Parathyroid adenoma (tissue), 2 donors: Measurements from ENCODE around the gene TPCN1.

Experiments used
- H2AFZ ChIP-seq: fragments of 300-600 bp; sonication (generic); one replicate; pipeline ENCODE4 v1.7.0; 2017; ENCODE audit warnings: antibody characterized with exemption, mild to moderate bottlenecking
- H3K27ac ChIP-seq: fragments of 300-600 bp; sonication (generic); one replicate; pipeline ENCODE4 v1.7.0; 2017
- H3K27me3 ChIP-seq: fragments of 300-600 bp; sonication (generic); one replicate; pipeline ENCODE4 v1.7.0; 2017; ENCODE audit warnings: low read length; ENCODE audit not compliant: control insufficient read depth, insufficient read depth
- H3K36me3 ChIP-seq: fragments of 300-600 bp; sonication (generic); one replicate; pipeline ENCODE4 v1.7.0; 2017; ENCODE audit warnings: low read length; ENCODE audit not compliant: control insufficient read depth, insufficient read depth
- H3K4me1 ChIP-seq: fragments of 300-600 bp; sonication (generic); one replicate; pipeline ENCODE4 v1.7.0; 2017; ENCODE audit warnings: control low read depth
- H3K4me2 ChIP-seq: fragments of 300-600 bp; sonication (generic); one replicate; pipeline ENCODE4 v1.7.0; 2017; ENCODE audit warnings: low read length
- H3K4me3 ChIP-seq: fragments of 300-600 bp; sonication (generic); one replicate; pipeline ENCODE4 v1.7.0; 2017; ENCODE audit warnings: low read depth, low read length
- H3K79me2 ChIP-seq: fragments of 300-600 bp; sonication (generic); one replicate; pipeline ENCODE4 v1.7.0; 2017; ENCODE audit warnings: control low read depth
- H3K9ac ChIP-seq: fragments of 300-600 bp; sonication (generic); one replicate; pipeline ENCODE4 v1.7.0; 2017; ENCODE audit warnings: mild to moderate bottlenecking
- H3K9me3 ChIP-seq: fragments of 300-600 bp; sonication (generic); one replicate; pipeline ENCODE4 v1.7.0; 2017; ENCODE audit warnings: low read length; ENCODE audit not compliant: control insufficient read depth
- CTCF ChIP-seq: fragments of 300-600 bp; sonication (generic); IDR thresholded peaks from one replicate; pipeline ENCODE4 v1.7.0; 2017; ENCODE audit warnings: antibody characterized with exemption, mild to moderate bottlenecking
- donor health status: primary hyperparathyroidism.

TPCN1 gene

GRCh38 chr12:113183030-113183589 lies 38.2 kb upstream of the TPCN1 start:
- TF ChIP-seq CTCF, result no peak
- Histone ChIP-seq H3K4me2 (no peak overlapping the region), H3K9ac (no peak overlapping the region), H3K36me3 (no peaks in the 10 kb centered on the region), H3K27me3 (no peaks in the 10 kb centered on the region), H3K4me3 (no peak overlapping the region), H3K4me1 (peaks cover 13% of the 10 kb centered on the region), H3K9me3 (no peaks in the 10 kb centered on the region), H3K79me2 (peaks cover 14% of the 10 kb centered on the region), H3K27ac (no peak overlapping the region), H2AFZ (no peak overlapping the region)

- Histone ChIP-seq H3K27ac (peak overlapping the region; percentile 95), H3K9ac (no peak overlapping the region), H3K9me3 (no peaks in the 10 kb centered on the region), H3K4me1 (peaks cover 13% of the 10 kb centered on the region), H3K36me3 (no peaks in the 10 kb centered on the region), H3K4me3 (peak overlapping the region; percentile 99), H3K4me2 (peak overlapping the region; percentile 86), H3K27me3 (no peaks in the 10 kb centered on the region), H2AFZ (peak overlapping the region; percentile 100), H3K79me2 (peaks cover 14% of the 10 kb centered on the region)
- no peak for TF ChIP-seq CTCF
Observed at GRCh38 chr12:113184098-113184899, 37.0 kb upstream of the TPCN1 start.

- Histone ChIP-seq H3K79me2 (peaks cover 14% of the 10 kb centered on the region), H3K27ac (peak overlapping the region; percentile 95), H2AFZ (peak overlapping the region; percentile 100), H3K27me3 (no peaks in the 10 kb centered on the region), H3K4me1 (peaks cover 13% of the 10 kb centered on the region), H3K9me3 (no peaks in the 10 kb centered on the region), H3K9ac (peak overlapping the region; percentile 98), H3K4me3 (peak overlapping the region; percentile 99), H3K36me3 (no peaks in the 10 kb centered on the region), H3K4me2 (peak overlapping the region; percentile 86)
- no peak for TF ChIP-seq CTCF
Observed at GRCh38 chr12:113184900-113185179, 36.4 kb upstream of the TPCN1 start.

GRCh38 chr12:113185180-113186032 lies 35.9 kb upstream of the TPCN1 start, which contains the start of the genes DDX54 and RITA1:
Gene DDX54, minus strand, starts transcription at chr12:113185478. Its CDS starts 27 bp downstream, at chr12:113185451.
Gene RITA1, plus strand, starts transcription at chr12:113185721. Its CDS starts 1,026 bp downstream, at chr12:113186747.
- no peak for TF ChIP-seq CTCF
- Histone ChIP-seq H3K79me2 (peaks cover 14% of the 10 kb centered on the region), H3K4me1 (peaks cover 13% of the 10 kb centered on the region), H3K27me3 (no peaks in the 10 kb centered on the region), H3K27ac (peak within 1 kb of the TSS; percentile 95), H3K36me3 (no peaks in the 10 kb centered on the region), H3K9me3 (no peaks in the 10 kb centered on the region), H3K9ac (peak within 1 kb of the TSS; percentile 98), H3K4me3 (peak within 1 kb of the TSS; percentile 99), H2AFZ (peak within 1 kb of the TSS; percentile 100), H3K4me2 (peak within 1 kb of the TSS; percentile 86)
